Thyroid gland (tissue), 4 donors: ENCODE results near the gene MAML3. TPM values are rescaled to one million over a fixed set of nuclear protein-coding genes. Genes with fewer than 3 reads are reported as not detected.

ENCODE experiments used
- DNase-seq, 2 donors: peaks; one replicate each; pipeline ENCODE4 v3.0.0-alpha.2; 2019
- H3K27ac ChIP-seq, 3 donors: fragments of 200-600 bp; sonication (generic); 1 replicate in 2 of 3; 2 replicates in 1 of 3; pipeline ENCODE4 v1.5.1; 2016 to 2019; ENCODE audit warnings: mild to moderate bottlenecking in 1 of 3, moderate library complexity in 1 of 3
- H3K27me3 ChIP-seq: fragments of 200-600 bp; sonication (generic); one replicate; pipeline ENCODE4 v1.5.1; 2019
- H3K36me3 ChIP-seq, 2 donors: fragments of 200-600 bp; sonication (generic); one replicate each; pipeline ENCODE4 v1.5.1; 2016 to 2019
- H3K4me1 ChIP-seq, 2 donors: fragments of 200-600 bp; sonication (generic); one replicate each; pipeline ENCODE4 v1.5.1; 2017 to 2019
- H3K4me3 ChIP-seq, 3 donors: fragments of 200-600 bp; sonication (generic); replicated peaks in 1 of 3; 1 replicate in 2 of 3; 2 replicates in 1 of 3; pipeline ENCODE4 v1.5.1; 2016; ENCODE audit warnings: mild to moderate bottlenecking in 1 of 3
- H3K9me3 ChIP-seq: fragments of 200-600 bp; sonication (generic); one replicate; pipeline ENCODE4 v1.5.1; 2017
- POLR2A ChIP-seq, 2 donors: fragments of 450-650 bp; IDR thresholded peaks; one replicate each; pipeline ENCODE4 v1.6.1; 2017; ENCODE audit warnings: antibody characterized with exemption in 2 of 2, mild to moderate bottlenecking in 2 of 2, moderate library complexity in 1 of 2
- WGBS, 2 donors: methylation state at CpG; one replicate each; pipeline ENCODE4 v1.1.5; 2017; 5-methylcytosine and 5-hydroxymethylcytosine counted together
- intact Hi-C: fragments of 100-400 bp; cut with DNase I; formaldehyde crosslinking; loops from one replicate; pipeline ENCODE4 v1.15.1; 2023
- total RNA-seq, 4 donors: library from RNA; depleted of rRNA; stranded (reverse); fragments of >200 nt; gene quantifications; one replicate each; pipeline ENCODE4 v1.2.3, GENCODE V29; 2016
- TF ChIP-seq, protein P1 (sequence below), 6 experiments: fragments of 200-600 bp in 3 of 6; fragments of 450-650 bp in 3 of 6; sonication (generic) in 3 of 6; IDR thresholded peaks; one replicate each; pipeline ENCODE4 v1.5.1; 2016 to 2019; ENCODE audit warnings: antibody characterized with exemption in 6 of 6, mild to moderate bottlenecking in 2 of 6, inconsistent platforms in 1 of 6, moderate library complexity in 1 of 6

Gene MAML3
- total RNA-seq, 4 donors from 2014 or later, result 5.7 to 14.1 (median 11.4) TPM

DNA sequence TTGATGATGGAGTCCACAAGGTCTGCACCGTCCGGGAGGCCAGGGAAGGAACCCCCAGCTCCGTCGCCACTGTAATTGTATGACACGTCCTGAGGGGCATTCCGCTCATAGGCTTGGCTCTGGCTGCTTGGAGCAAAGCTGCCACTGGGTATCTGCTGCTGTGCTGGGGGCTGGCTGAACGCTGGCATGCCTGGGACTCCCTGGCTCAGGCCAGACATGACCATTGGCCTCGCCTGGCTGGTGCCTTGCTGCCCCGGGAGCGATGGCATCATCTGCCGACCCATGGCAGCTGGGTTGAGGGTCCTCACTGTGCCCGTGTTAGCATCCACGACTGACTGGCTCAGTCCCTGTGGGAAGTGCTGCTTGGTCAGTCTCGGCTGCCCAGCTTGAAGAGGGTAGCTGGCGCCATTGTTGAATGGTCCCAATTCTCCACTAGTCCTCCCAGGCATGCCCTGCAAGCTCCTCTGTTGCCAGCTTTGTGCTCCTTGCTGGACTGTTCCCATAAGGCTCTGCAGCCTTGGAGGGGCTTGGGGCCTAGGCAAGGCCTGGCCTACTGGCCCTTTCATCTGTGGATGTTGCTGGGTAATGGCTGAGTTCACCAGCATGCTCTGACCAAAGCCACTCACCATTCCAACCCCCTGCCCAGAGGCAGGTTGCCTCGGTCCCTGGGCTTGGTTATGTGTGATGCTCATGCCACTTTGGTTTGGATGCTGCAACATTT, 434.4 kb downstream of the MAML3 start:
- Histone ChIP-seq H3K27me3 (no peaks in the 10 kb centered on the region), H3K4me1 (peaks cover 0 to 8% of the 10 kb centered on the region in 2 donors), H3K4me3 (no peak overlapping the region), H3K9me3 (no peaks in the 10 kb centered on the region), H3K36me3 (peaks cover 0 to 3% of the 10 kb centered on the region in 2 donors), H3K27ac (no peak overlapping the region)
- WGBS, 2 donors, result 93 to 96% methylated on average over 8 to 15 of the region's 16 CpGs
- intact Hi-C loops, result no loop called here
- DNase-seq, result no peak
- TF ChIP-seq, protein P1, sequence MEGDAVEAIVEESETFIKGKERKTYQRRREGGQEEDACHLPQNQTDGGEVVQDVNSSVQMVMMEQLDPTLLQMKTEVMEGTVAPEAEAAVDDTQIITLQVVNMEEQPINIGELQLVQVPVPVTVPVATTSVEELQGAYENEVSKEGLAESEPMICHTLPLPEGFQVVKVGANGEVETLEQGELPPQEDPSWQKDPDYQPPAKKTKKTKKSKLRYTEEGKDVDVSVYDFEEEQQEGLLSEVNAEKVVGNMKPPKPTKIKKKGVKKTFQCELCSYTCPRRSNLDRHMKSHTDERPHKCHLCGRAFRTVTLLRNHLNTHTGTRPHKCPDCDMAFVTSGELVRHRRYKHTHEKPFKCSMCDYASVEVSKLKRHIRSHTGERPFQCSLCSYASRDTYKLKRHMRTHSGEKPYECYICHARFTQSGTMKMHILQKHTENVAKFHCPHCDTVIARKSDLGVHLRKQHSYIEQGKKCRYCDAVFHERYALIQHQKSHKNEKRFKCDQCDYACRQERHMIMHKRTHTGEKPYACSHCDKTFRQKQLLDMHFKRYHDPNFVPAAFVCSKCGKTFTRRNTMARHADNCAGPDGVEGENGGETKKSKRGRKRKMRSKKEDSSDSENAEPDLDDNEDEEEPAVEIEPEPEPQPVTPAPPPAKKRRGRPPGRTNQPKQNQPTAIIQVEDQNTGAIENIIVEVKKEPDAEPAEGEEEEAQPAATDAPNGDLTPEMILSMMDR (IDR thresholded peaks at IDR 0.05), result no peak
- TF ChIP-seq POLR2A (IDR thresholded peaks at IDR 0.05), result no peak

DNA sequence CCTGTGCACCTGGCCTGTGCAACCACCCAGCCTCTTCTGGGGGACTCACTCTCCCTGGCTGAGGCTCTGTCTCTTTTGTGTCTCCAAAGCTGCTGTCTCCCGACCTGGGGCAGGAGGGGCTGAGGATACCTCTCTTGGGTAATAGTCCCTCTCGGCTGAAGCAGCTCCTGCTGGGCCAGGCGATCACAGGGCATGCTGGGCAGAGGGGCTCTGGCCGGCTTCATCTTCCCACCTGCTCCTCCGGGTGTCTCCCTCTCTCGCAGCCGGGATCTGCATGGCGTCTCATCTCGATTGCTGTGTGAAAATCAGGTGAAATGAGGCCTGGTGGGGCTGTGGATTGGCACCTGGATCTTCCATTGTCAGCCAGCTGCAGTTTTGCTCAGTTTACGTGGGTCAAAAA, 435.2 kb downstream of the MAML3 start:
- DNase-seq, result no peak
- TF ChIP-seq, protein P1 (IDR thresholded peaks at IDR 0.05), result no peak
- no peak for TF ChIP-seq POLR2A (IDR thresholded peaks at IDR 0.05)
- Histone ChIP-seq H3K27me3 (no peaks in the 10 kb centered on the region), H3K4me1 (peaks cover 0 to under 1% of the 10 kb centered on the region in 2 donors), H3K4me3 (no peak overlapping the region), H3K36me3 (peaks cover 0 to 3% of the 10 kb centered on the region in 2 donors), H3K9me3 (no peaks in the 10 kb centered on the region), H3K27ac (no peak overlapping the region)
- intact Hi-C loops, result no loop called here
- 94 to 96% methylated on average over 9 to 10 of the region's 10 CpGs for WGBS, 2 donors

DNA sequence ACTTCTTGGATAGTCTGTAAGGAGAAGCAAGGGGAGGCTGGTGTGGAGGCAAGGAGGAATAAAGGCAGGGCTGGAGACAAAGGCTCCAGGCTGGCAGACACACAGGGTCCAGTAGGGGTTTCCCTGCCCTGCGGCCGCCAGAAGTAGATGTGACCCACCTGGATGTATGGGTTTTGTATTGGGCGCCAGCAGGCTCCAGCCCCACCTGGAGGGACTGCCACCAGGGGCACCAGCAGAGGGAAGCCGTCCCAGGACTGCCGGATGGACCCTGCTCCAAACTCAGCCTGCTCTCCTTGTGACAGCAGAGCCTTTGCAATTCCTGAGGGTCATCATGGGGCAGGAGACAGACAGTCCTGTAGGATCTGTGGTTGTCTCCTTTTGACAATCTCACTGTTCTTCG, 435.6 kb downstream of the MAML3 start:
- Histone ChIP-seq H3K36me3 (peaks cover 0 to 3% of the 10 kb centered on the region in 2 donors), H3K27ac (no peak overlapping the region), H3K4me1 (no peaks in the 10 kb centered on the region), H3K27me3 (no peaks in the 10 kb centered on the region), H3K9me3 (no peaks in the 10 kb centered on the region), H3K4me3 (no peak overlapping the region)
- 96 to 100% methylated on average over 4 to 5 of the region's 6 CpGs for WGBS, 2 donors
- no peak for DNase-seq
- intact Hi-C loops, result no loop called here
- TF ChIP-seq, protein P1 (IDR thresholded peaks at IDR 0.05), result no peak
- TF ChIP-seq POLR2A (IDR thresholded peaks at IDR 0.05), result no peak

DNA sequence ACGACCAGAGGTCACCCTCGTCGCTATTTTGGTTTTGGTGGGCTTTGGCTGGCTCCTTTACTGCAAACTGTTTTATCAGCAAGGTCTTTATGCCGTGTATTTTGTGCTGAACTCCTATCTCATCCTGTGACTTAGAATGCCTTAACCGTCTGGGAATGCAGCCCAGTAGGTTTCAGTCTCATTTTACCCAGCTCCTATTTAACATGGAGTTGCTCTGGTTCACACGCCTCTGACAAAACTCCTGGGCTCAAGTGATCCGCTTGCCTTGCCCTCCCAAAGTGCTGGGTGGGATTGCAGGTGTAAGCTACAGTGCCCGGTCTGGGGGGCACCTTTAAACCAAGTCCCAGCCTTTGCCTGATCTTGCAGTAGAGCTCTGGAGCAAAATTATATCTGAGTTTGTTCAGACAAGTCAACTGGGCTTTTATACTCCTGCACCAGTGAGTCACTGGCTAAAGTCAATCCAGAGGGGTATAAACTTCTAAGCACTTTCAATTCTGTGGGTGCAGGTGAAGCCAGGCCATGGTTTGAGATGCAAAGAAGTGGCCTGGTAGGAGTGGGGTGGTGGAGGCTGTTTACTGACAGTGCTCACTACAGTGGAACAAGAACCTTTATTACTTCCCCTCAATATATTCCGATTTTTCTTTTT, 438.1 kb downstream of the MAML3 start:
- Histone ChIP-seq H3K9me3 (no peaks in the 10 kb centered on the region), H3K4me1 (peaks cover 0 to 4% of the 10 kb centered on the region in 2 donors), H3K36me3 (peaks cover 0 to 3% of the 10 kb centered on the region in 2 donors), H3K27ac (no peak overlapping the region), H3K27me3 (no peaks in the 10 kb centered on the region), H3K4me3 (no peak overlapping the region)
- no peak for TF ChIP-seq POLR2A (IDR thresholded peaks at IDR 0.05)
- TF ChIP-seq, protein P1 (IDR thresholded peaks at IDR 0.05), result no peak
- no peak for DNase-seq
- intact Hi-C loops, result no loop called here
- WGBS, 2 donors, result 85 to 94% methylated on average over 9 of the region's 9 CpGs

DNA sequence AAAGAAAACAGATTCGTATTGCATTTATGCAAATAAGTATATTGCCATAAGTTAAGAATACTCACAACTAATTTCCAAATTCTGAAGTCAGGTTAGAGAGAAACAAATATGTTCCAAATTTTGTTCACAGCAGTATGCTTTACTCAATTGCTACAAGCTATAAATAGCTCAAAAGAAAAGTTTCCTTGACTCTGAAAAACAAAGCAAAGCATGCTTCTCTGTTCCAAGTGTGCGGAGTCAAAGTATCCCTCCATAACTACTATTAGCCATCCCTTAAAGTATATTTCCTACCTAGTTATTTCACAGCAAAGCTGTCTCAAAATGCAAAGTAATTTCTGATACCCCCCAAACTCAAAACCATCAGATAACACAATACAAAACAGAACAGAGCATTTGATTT, 441.1 kb downstream of the MAML3 start:
- H3K4me1 ChIP-seq, result peaks cover 0 to 4% of the 10 kb centered on the region in 2 donors
- no peaks in the 10 kb centered on the region for H3K9me3 ChIP-seq
- no peak for TF ChIP-seq POLR2A (IDR thresholded peaks at IDR 0.05)
- TF ChIP-seq, protein P1 (IDR thresholded peaks at IDR 0.05), result no peak
- H3K27me3 ChIP-seq, result no peaks in the 10 kb centered on the region
- no peak overlapping the region for H3K27ac ChIP-seq
- intact Hi-C loops, result no loop called here
- no peak overlapping the region for H3K4me3 ChIP-seq
- no peaks in the 10 kb centered on the region for H3K36me3 ChIP-seq
- no peak for DNase-seq
- WGBS, 2 donors, result 86 to 90% methylated on average over 2 of the region's 2 CpGs
